ENCODE data around the gene FOXI3.

FOXI3 gene

DNA sequence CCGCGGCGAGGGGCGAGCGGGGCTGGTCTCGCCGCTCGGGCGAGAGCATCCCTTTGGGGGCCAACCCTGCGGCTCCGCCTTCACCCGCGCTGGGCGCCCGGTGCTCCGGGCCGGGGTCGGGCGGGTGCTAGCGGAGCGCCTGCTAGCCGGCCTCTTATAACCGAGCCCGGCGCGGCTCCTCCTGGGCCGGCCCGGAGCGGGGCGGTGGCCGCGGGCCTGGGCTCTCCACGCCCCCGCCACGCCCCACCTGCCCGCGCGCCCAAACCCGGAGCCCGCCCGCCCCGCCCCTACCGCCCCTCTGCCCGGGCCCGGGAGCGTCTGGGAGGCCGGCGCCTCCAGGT is at the start of gene FOXI3:
TSS of gene FOXI3 (minus strand) at position 129 of the 341 bp plus-strand sequence. CDS start 158 bp downstream, outside the sequence.
- no peak for DNase-seq

GRCh38 chr2:88500691-88501090 is 48.2 kb upstream of the FOXI3 start:
- DNase-seq = no peak

DNA sequence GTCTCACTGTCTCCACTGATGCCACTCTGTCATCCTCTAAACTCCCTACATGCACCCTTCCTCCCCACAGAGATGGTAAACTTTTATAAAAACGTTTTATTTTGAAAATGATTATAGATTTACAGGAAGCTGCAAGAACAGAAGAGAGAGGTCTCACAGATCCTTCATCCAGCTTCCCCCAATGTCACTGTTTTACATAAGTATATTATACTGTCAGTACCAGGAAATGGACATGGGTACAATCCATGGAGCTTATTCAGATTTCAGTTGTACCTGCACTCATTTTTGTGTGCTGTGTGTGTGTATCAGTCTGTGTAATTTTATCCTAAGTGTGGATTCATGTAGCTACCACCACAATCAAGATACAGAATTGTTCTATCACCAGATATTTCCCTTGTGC is 46.7 kb upstream of the FOXI3 start:
- DNase-seq = no peak

- DNase-seq = no peak
Measured at GRCh38 chr2:88493481-88493880, 41.0 kb upstream of the FOXI3 start.

DNA sequence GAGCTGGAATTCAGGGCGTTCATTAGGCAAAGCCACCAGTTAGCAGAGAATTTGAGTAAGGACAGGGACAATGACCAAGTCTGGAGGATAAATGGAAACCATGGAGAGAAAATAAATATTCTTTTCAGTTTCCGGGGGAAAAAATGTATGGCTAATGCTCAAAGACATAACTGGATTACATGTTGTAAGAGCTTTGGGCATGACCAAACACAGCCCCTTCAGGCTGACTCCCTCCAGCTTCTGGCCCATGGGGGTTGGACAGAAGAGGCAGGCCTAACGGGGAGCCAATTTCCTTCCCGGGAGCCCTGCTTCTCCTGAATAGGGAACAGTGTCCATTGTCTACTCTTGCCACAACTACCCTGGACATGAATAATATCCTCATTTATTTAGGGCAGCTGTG is 39.5 kb upstream of the FOXI3 start:
- no peak for DNase-seq

DNA sequence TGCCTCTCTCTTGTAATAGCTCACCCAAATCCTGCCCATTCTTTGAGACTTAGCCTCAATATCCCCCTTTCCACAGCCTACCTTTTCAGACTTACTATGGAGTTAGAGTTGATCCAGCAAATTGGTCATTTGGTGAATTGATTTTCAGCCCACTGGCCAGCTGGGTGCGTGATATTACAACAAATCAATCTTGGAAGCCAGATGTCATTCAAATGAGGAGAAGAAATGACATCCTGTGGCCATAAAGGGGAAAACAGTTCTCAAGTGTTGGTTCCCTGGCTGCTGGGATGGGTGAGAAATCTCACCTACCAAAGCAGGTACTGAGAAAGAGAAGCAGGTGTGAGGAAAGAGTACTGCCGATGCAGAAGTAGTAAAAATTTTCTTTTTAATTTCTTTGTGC is 36.7 kb upstream of the FOXI3 start:
- DNase-seq = no peak

DNA sequence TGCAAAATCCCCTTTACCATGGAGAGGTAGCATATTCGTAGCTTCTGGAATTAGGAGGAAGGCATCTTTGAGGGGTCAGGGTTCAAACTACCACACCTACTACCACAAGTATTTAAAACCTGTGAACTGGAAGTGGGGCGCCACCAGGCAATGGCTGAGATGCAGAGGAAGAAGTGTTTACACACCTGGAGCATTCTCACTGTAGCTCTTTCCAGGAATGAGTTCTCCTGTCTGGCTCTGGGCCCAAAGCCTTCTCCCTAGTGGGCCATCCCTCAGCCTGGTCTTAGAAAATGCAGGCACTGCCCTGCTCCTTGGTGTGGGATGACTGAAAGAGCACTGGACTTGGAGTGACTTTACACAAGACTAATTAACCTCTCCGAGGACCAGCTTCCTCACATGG is 30.7 kb upstream of the FOXI3 start:
- DNase-seq = no peak

DNA sequence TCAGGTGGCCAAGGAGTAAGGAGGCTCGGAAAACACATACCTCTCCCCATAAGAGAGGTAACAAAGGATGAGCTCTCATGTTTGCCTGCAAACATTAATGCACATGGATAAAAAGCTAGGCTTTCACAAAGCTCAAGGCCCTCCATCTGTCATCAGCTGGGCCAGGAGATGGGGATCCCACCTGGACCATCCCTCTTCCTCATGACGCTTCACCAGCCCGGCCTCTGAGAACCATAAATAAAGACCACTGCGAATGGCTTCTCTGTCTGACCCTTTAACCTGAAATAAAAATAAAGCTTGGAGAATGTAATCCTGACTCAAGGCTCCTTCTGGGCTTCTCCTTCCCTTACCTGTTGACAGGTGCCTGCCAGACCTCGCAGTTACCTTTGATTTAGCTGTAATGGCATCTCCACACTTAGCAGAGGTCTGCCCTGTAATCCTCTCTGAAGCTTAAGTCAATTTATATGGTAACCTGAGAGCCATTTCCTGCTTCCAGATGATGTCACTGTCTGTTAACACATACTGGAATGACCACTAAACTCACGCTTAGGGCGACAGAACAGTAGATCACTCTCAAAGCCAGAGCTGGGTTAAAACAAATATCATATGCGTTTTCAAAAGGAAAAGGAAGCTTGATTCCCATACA is 29.3 kb upstream of the FOXI3 start:
- DNase-seq = no peak

GRCh38 chr2:88472811-88473210 is 20.3 kb upstream of the FOXI3 start:
- DNase-seq = no peak

DNA sequence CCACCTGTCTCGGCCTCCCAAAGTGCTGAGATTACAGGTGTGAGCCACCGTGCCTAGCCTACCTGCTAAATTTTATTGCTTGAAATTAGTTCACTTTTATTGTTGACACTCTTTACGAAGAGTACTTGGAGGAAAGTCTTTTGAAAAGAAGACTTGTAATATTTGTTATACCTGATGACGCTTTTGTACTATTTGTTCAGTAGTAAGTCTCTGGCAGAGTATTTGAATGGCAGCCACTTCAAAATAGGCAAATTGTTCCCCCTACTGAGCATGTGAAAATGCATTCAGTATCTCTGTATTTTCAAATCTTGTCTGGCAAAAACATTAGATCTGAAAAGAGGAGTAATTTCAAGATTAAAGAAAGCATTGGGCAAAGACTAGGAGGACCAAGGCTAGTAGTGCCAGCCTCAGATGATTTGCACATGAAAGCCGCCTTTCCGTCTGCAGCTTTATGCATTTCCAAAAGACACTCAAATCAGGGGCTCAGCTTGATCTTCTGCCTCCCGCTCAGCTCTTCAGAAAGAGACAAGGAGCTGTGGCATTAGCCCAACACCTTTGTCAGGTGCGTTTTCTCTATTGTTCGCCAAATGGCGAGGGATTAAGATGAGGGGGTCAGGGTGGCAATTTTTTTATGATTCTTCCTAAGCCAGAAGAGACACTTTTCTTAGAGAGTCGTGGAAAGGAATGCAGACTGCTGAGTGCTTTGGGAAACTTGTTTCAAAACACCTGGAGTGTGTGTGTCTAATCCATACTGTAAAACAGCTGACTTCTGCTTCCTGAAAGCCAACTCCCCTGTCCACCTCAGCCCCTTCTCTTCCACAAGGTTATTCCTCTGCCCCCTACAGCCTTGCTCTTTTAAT is 18.8 kb upstream of the FOXI3 start:
- DNase-seq = no peak

DNA sequence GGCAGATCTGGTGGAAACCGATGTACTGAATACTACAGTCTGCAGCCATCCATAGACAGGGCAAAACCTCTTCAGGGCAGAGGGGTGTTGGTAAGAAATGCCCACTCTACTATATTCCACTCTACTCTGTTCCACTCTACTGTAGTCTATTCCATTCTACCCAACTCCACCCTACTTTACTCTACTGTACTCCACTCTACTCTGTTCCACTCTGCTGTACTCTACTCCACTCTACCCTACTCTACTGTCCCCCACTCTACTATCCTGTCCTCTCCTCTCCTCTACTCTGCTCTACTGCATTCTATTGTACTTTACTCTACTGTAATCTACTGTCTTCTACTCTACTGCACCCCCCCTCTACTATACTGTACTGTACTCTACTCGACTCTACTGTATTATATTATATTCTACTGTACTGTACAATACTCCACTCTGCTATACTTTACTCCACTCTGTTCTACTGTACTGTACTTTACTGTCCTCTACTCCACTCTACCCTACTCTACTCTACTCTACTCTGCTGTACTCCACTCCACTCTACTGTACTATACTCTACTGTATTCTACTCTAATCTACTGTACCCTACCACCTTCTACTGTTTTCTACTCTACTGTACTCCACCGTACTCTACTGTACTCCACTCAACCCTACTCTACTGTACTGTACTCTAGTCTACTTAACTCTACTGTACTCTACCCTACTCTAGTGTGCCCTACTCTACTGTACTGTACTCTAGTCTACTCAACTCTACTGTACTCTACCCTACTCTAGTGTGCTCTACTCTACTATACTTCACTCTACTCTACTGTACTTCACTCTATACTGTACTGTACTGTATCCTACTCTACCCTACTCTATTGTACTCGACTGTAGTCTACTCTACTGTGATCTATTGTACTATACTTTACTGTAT is 17.0 kb upstream of the FOXI3 start:
- DNase-seq = no peak

DNA sequence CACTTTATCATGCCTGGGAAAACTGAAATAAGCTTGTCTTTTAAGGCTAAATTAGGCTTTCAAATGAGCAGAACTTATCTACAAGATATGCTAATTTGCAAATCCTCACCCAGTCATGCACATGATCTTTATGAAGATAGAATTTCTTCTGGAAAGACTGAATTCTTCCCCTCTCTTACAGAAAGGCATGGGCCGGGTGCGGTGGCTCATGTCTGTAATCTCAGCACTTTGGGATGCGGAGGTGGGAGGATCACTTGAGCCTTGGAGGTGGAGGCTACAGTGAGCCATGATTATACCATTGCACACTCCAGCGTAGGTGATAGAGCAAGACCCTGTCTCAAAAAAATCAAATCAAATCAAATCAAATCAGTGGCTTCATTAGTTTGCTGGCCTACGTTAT is 11.7 kb upstream of the FOXI3 start:
- no peak for DNase-seq

DNA sequence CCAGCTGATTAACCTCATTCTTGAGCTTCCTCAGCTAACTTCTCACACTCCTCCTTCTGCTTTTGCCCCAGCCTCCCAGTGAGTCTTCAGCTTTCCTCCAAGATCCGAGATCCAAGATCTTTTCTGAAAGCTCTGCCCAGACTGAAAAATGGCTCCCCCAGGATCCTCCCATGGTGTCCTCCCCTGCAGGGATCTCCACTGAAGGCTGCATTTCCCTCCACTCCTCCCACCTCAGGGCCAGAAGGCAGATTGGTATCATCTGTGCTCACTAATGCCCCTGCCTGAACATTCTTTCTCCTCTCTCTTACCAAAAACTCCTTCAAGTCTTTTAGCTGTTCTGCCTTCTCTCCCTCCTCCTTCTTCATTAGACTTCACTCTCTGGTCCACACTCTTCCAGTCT is 6.1 kb upstream of the FOXI3 start:
- DNase-seq = no peak

GRCh38 chr2:88452980-88453582 is 588 bp upstream of the FOXI3 start:
- DNase-seq = no peak

- DNase-seq = peak; percentile 4
Measured at GRCh38 chr2:88451811-88452564, 505 bp downstream of the FOXI3 start.

DNA sequence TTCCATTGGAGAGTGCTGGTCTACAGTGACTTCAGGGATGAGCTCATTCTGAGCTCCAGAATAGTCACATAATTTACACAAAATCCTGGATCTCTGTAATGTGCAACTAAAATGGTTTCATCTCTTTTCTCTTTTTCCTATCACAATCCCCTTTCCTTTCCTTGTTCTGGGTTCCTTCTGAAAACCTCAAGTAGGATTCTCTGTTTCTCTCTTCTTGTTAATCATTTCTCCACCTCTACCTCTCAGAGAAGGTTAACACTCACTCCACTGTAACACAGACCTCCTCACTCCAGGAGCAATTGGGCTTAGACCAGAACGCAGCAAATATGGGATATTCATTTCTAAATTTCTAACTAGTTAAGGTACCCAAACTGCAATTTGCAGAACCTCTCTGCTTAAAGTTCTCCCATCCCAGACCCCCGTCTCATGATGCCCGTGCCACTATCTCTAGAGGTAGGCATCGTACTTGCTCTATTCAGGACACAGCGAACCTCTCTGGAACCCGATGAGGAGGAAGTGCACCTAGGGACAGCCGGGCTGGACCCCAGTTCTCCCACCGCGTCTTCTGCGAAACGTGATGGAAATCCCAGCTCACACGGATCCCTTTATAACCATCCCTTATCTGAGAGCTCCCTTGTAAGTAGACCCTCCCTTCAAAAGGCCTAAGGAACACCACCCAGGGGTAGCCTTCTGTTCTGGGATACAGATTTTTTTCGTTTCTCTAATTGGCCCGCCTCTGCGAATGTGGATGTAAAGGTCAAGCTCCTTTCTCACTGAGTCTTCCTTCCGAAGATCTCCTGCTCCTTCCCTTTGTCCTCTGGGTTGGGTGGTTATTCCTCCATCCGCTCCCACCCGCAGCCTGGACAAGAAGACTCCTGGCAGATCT is 1.3 kb downstream of the FOXI3 start:
- no peak for DNase-seq

DNA sequence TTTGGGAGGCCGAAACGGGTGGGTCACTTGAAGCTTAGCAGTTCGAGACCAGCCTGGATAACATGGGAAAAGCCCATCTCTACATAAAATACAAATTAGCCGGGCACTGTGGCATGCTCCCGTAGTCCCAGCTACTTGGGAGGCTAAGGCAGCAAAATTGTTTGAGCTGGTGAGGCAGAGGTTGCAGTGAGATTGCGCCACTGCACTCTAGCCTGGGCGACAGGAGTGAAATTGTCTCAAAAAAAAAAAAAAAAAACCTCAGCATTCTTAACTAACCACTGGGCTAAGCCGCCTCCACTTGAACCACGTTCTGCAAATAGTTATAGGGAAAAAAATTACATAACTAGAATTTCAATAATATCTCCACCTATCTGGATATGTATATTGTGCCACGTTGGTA is 2.3 kb downstream of the FOXI3 start:
- DNase-seq = no peak

DNA sequence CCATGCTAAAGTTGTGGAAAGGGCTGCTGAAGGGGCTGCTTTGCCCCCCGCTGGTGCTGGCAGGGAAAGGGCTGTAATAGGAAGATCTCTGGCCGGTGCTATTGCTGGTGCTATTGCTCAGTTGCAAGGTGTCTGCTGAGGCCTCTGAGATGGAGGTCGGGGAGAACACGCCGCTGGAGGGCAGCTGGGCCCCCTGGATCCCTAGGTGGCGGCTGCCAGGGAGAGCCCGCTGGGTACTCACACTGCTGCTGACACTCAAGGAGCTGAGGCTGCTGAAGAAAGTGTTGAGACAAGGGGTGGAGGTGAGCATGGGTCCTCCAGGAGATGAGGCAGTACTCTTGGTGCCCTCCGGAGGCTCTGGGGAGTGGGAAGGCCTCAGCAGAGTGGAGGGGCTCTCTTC is 4.2 kb downstream of the FOXI3 start:
- DNase-seq = no peak

- no peak for DNase-seq
Measured at GRCh38 chr2:88443353-88443938, 9.0 kb downstream of the FOXI3 start.

GRCh38 chr2:88442473-88442872 is 10.0 kb downstream of the FOXI3 start:
- DNase-seq = no peak

DNA sequence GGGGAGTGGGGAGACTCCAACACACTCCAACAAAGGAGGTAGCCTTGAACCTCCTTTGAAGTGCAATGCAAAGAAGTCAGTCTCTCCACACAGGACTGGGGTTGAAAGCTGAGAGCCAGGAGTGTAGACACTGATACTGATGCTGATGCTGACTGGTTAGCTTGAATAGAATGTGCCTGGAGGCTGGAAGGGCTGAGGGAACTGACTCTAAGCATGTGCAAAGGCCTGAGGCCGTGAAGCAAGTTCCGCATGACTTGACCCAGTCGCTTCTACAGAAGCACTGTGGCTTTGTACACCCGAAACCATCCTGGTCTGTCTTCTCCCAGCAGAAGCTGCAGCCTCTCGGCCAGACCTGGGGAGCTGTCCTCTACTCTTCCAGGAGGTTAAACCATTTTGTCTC is 10.4 kb downstream of the FOXI3 start:
- no peak for DNase-seq

All from stimulated activated CD4-positive, alpha-beta T cell treated with anti-CD3 and anti-CD28 coated beads, Interleukin-1b, Interleukin-23, amount 100 ng/mL, for 48 hours (primary cell).